DND-41 (cell line): Measurements from ENCODE around the gene PRDM15.
A peak's percentile ranks its signal among the peaks of the same experiment; 100 is the strongest.

Source experiments
- ATAC-seq: fragments of 200-7000 bp; cut with Tn5 transposase; 3 replicates; pipeline ENCODE4 v1.9.1; 2021; ENCODE audit warnings: low read depth; ENCODE audit not compliant: insufficient read depth
- DNase-seq: peaks from one replicate; pipeline ENCODE4 v3.0.0-alpha.2; 2020
- H2AFZ ChIP-seq: 2 replicates; pipeline ENCODE4 v1.6.0; 2012; ENCODE audit warnings: low read depth, low read length
- H3K27ac ChIP-seq: 2 replicates; pipeline ENCODE4 v1.5.1; 2012; ENCODE audit warnings: low read length, inconsistent platforms
- H3K27me3 ChIP-seq: fragments of 200-600 bp; sonication (generic); 2 replicates; pipeline ENCODE4 v1.6.0; 2012; ENCODE audit warnings: low read length, mild to moderate bottlenecking, inconsistent platforms; ENCODE audit not compliant: insufficient read depth, poor library complexity
- H3K36me3 ChIP-seq: 2 replicates; pipeline ENCODE4 v1.5.1; 2012; ENCODE audit warnings: low read length, inconsistent platforms; ENCODE audit not compliant: insufficient read depth
- H3K4me1 ChIP-seq: 2 replicates; pipeline ENCODE4 v1.5.1; 2012; ENCODE audit warnings: mild to moderate bottlenecking, low read length; ENCODE audit not compliant: insufficient read depth
- H3K4me2 ChIP-seq: 2 replicates; pipeline ENCODE4 v1.6.0; 2012; ENCODE audit warnings: mild to moderate bottlenecking, moderate library complexity, low read length, inconsistent platforms; ENCODE audit not compliant: insufficient read depth
- H3K4me3 ChIP-seq, 2 experiments: fragments of 200-600 bp in 1 of 2; shearing (Covaris generic) in 1 of 2; 2 replicates each; pipeline ENCODE4 v1.5.1; 2012 to 2016; ENCODE audit warnings: inconsistent platforms in 2 of 2, low read length in 2 of 2, mild to moderate bottlenecking in 2 of 2, low read depth in 1 of 2, moderate library complexity in 1 of 2
- H3K79me2 ChIP-seq: 2 replicates; pipeline ENCODE4 v1.6.0; 2012; ENCODE audit warnings: low read length, inconsistent platforms; ENCODE audit not compliant: insufficient read depth
- H3K9ac ChIP-seq: 2 replicates; pipeline ENCODE4 v1.6.0; 2012; ENCODE audit warnings: low read depth, mild to moderate bottlenecking, inconsistent platforms, low read length, moderate library complexity
- H3K9me3 ChIP-seq: 2 replicates; pipeline ENCODE4 v1.5.1; 2012; ENCODE audit warnings: low read length, moderate library complexity, mild to moderate bottlenecking, inconsistent platforms; ENCODE audit not compliant: insufficient read depth, severe bottlenecking
- H4K20me1 ChIP-seq: 2 replicates; pipeline ENCODE4 v1.6.0; 2012; ENCODE audit warnings: low read length; ENCODE audit not compliant: insufficient read depth
- CTCF ChIP-seq: IDR thresholded peaks from 2 replicates; pipeline ENCODE4 v1.5.1; 2012; ENCODE audit warnings: borderline replicate concordance, low read length, moderate library complexity, mild to moderate bottlenecking; ENCODE audit not compliant: poor library complexity, severe bottlenecking; ENCODE audit errors: extremely low read depth
- EZH2 ChIP-seq: IDR thresholded peaks from 3 replicates; pipeline ENCODE4 v1.6.1; 2012; ENCODE audit warnings: borderline replicate concordance, low read depth, mild to moderate bottlenecking, moderate library complexity, low read length, inconsistent platforms; ENCODE audit not compliant: severe bottlenecking

Gene PRDM15

GRCh38 chr21:41755258-41755933, 123.7 kb downstream of the PRDM15 start:
- Histone ChIP-seq H3K4me1 (peaks cover 70% of the 10 kb centered on the region), H3K4me2 (no peak overlapping the region), H4K20me1 (no peaks in the 10 kb centered on the region), H3K9ac (peak overlapping the region; percentile 41), H3K27ac (peak overlapping the region; percentile 77), H3K79me2 (no peaks in the 10 kb centered on the region), H3K9me3 (no peaks in the 10 kb centered on the region), H3K27me3 (no peaks in the 10 kb centered on the region), H2AFZ (no peak overlapping the region), H3K36me3 (peaks cover 5% of the 10 kb centered on the region; the same call in 1 of the 2 replicates), H3K4me3 (no peak overlapping the region)
- TF ChIP-seq CTCF (no peak), EZH2 (no peak)
- ATAC-seq: peak; percentile 83
- peak; percentile 81 for DNase-seq

GRCh38 chr21:41754479-41754891, 124.7 kb downstream of the PRDM15 start:
- Histone ChIP-seq H3K27ac (peak overlapping the region; percentile 77), H3K4me3 (no peak overlapping the region), H3K79me2 (no peaks in the 10 kb centered on the region), H3K4me2 (no peak overlapping the region), H3K36me3 (peaks cover 5% of the 10 kb centered on the region; the same call in 1 of the 2 replicates), H3K9me3 (no peaks in the 10 kb centered on the region), H4K20me1 (no peaks in the 10 kb centered on the region), H2AFZ (no peak overlapping the region), H3K27me3 (no peaks in the 10 kb centered on the region), H3K9ac (peak overlapping the region; percentile 41), H3K4me1 (peaks cover 65% of the 10 kb centered on the region)
- peak; percentile 37 for DNase-seq
- no peak for TF ChIP-seq CTCF
- no peak for TF ChIP-seq EZH2
- no peak for ATAC-seq

GRCh38 chr21:41753006-41753898, 125.9 kb downstream of the PRDM15 start:
- no peaks in the 10 kb centered on the region for H3K27me3 ChIP-seq
- H3K79me2 ChIP-seq: no peaks in the 10 kb centered on the region
- ATAC-seq (no peak), DNase-seq (no peak)
- no peak overlapping the region for H3K9ac ChIP-seq
- TF ChIP-seq EZH2 (no peak), CTCF (no peak)
- H4K20me1 ChIP-seq: no peaks in the 10 kb centered on the region
- no peak overlapping the region for H3K4me2 ChIP-seq
- H3K4me1 ChIP-seq: peaks cover 56% of the 10 kb centered on the region
- peaks cover 10% of the 10 kb centered on the region; the same call in 1 of the 2 replicates for H3K36me3 ChIP-seq
- no peaks in the 10 kb centered on the region for H3K9me3 ChIP-seq
- H3K27ac ChIP-seq: peak overlapping the region; percentile 52
- H3K4me3 ChIP-seq: no peak overlapping the region
- H2AFZ ChIP-seq: no peak overlapping the region
